PC-3 (cell line): ENCODE measurements around the gene MSX1. TPM values are rescaled to one million over a fixed set of nuclear protein-coding genes. Genes with fewer than 3 reads are reported as not detected.

ENCODE experiments used
- ATAC-seq: fragments of 200-7000 bp; cut with Tn5 transposase; 2 replicates; pipeline ENCODE4 v1.9.1; 2020; ENCODE audit warnings: mild to moderate bottlenecking, moderate library complexity
- BruUV-seq: library from RNA; stranded (reverse); fragments of 400-500 nt; replicated peaks from 2 replicates; lab custom pipeline; 2021; lab: Mats Ljungman, UMichigan
- CTCF ChIA-PET: fragments of 300-600 bp; sonication (Branson Sonifier 250); formaldehyde crosslinking; loops from one replicate; lab custom pipeline; 2022; ENCODE audit warnings: antibody characterized with exemption; lab: Charles Lee
- POLR2A ChIA-PET: fragments of 300-600 bp; sonication (Branson Sonifier 250); formaldehyde crosslinking; loops from one replicate; lab custom pipeline; 2022; ENCODE audit warnings: antibody characterized with exemption; ENCODE audit not compliant: unreplicated experiment; lab: Charles Lee
- DNase-seq: peaks from one replicate; pipeline ENCODE4 v3.0.0-alpha.2; 2015
- H2AFZ ChIP-seq: fragments of 300-600 bp; sonication (generic); 2 replicates; pipeline ENCODE4 v1.6.0; 2016; ENCODE audit warnings: antibody characterized with exemption, low read length
- H3F3A ChIP-seq: fragments of 300-600 bp; sonication (generic); one replicate; pipeline ENCODE4 v1.6.0; 2017; ENCODE audit warnings: antibody characterized with exemption, low read length, control low read depth, mild to moderate bottlenecking; ENCODE audit not compliant: unreplicated experiment
- H3K27ac ChIP-seq: fragments of 300-600 bp; sonication (generic); 2 replicates; pipeline ENCODE4 v1.5.1; 2016; ENCODE audit warnings: mild to moderate bottlenecking, low read length
- H3K27me3 ChIP-seq: fragments of 300-600 bp; sonication (generic); 2 replicates; pipeline ENCODE4 v1.6.1; 2016; ENCODE audit warnings: low read length, mixed read lengths
- H3K36me3 ChIP-seq: fragments of 300-600 bp; sonication (generic); 2 replicates; pipeline ENCODE4 v1.6.1; 2016; ENCODE audit warnings: low read depth, mixed run types, low read length, mixed read lengths
- H3K4me1 ChIP-seq: fragments of 300-600 bp; sonication (generic); 2 replicates; pipeline ENCODE4 v1.5.1; 2016; ENCODE audit warnings: low read length; ENCODE audit not compliant: insufficient read depth
- H3K4me2 ChIP-seq: fragments of 300-600 bp; sonication (generic); 2 replicates; pipeline ENCODE4 v1.6.0; 2016; ENCODE audit warnings: low read length
- H3K4me3 ChIP-seq: fragments of 300-600 bp; sonication (generic); 2 replicates; pipeline ENCODE4 v1.5.1; 2016; ENCODE audit warnings: mild to moderate bottlenecking, low read length, mixed read lengths
- H3K79me2 ChIP-seq: fragments of 300-600 bp; sonication (generic); 2 replicates; pipeline ENCODE4 v1.6.1; 2017; ENCODE audit warnings: low read length, mixed read lengths
- H3K9ac ChIP-seq: fragments of 300-600 bp; sonication (generic); 2 replicates; pipeline ENCODE4 v1.6.0; 2016; ENCODE audit warnings: mild to moderate bottlenecking, low read length
- H3K9me2 ChIP-seq: fragments of 300-600 bp; sonication (generic); replicated peaks from 2 replicates; pipeline ENCODE4 v1.6.1; 2016; ENCODE audit warnings: mixed run types, low read length, mixed read lengths
- H3K9me3 ChIP-seq: fragments of 300-600 bp; sonication (generic); 2 replicates; pipeline ENCODE4 v1.6.1; 2016; ENCODE audit warnings: low read length, mixed read lengths
- H4K20me1 ChIP-seq: fragments of 300-600 bp; sonication (generic); 2 replicates; pipeline ENCODE4 v1.6.1; 2016; ENCODE audit warnings: low read length, mixed read lengths
- EZH2 ChIP-seq: fragments of 300-600 bp; sonication (generic); IDR thresholded peaks from one replicate; pipeline ENCODE4 v1.6.1; 2017; ENCODE audit warnings: antibody characterized with exemption, mild to moderate bottlenecking, low read length; ENCODE audit not compliant: unreplicated experiment
- EZH2phosphoT487 ChIP-seq: fragments of 300-600 bp; sonication (generic); IDR thresholded peaks from 2 replicates; pipeline ENCODE4 v1.6.1; 2018; ENCODE audit warnings: mild to moderate bottlenecking, antibody characterized with exemption, low read length, borderline replicate concordance
- intact Hi-C: fragments of 100-400 bp; cut with micrococcal nuclease; formaldehyde crosslinking; loops from 2 replicates; pipeline ENCODE4 v1.9.0; 2023
- total RNA-seq: library from RNA; depleted of rRNA; stranded (reverse); fragments of >200 nt; gene quantifications from 2 replicates; pipeline ENCODE4 v1.2.3, GENCODE V29; 2014
- TF ChIP-seq, protein P1 (sequence below): fragments of 300-600 bp; sonication (generic); conservative IDR thresholded peaks from 2 replicates; pipeline ENCODE4 v1.5.1; 2017; ENCODE audit warnings: antibody characterized with exemption, low read depth, mild to moderate bottlenecking, low read length

Gene MSX1
- total RNA-seq, 1 experiment from 2014 or later: 7.5 TPM

DNA sequence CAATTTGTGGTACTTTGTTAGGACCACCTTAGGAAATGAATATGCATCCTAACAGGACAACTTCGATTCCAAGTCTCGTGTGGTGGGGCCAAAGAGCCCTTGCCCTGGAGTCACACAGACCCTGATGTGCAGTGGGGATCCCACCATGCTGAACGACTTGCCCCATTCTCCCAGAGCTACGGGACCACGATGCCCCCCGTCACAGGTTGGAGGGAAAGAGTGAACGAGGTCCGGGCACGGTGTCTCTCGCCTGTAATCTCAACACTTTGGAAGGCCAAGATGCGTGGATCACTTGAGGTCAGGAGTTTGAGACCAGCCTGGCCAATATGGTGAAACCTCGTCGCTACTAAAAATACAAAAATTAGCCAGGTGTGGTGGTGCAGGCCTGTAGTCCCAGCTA, 14.4 kb upstream of the MSX1 start:
- no peaks in the 10 kb centered on the region for H3K9me2 ChIP-seq
- no TSS peak for BruUV-seq
- H3F3A ChIP-seq: no peaks in the 10 kb centered on the region
- H4K20me1 ChIP-seq: no peaks in the 10 kb centered on the region
- CTCF ChIA-PET: no interaction called here
- no peak overlapping the region for H3K4me2 ChIP-seq
- no peaks in the 10 kb centered on the region for H3K36me3 ChIP-seq
- no peaks in the 10 kb centered on the region for H3K4me1 ChIP-seq
- no peaks in the 10 kb centered on the region for H3K79me2 ChIP-seq
- no peak overlapping the region for H2AFZ ChIP-seq
- H3K9me3 ChIP-seq: no peaks in the 10 kb centered on the region
- TF ChIP-seq, protein P1, sequence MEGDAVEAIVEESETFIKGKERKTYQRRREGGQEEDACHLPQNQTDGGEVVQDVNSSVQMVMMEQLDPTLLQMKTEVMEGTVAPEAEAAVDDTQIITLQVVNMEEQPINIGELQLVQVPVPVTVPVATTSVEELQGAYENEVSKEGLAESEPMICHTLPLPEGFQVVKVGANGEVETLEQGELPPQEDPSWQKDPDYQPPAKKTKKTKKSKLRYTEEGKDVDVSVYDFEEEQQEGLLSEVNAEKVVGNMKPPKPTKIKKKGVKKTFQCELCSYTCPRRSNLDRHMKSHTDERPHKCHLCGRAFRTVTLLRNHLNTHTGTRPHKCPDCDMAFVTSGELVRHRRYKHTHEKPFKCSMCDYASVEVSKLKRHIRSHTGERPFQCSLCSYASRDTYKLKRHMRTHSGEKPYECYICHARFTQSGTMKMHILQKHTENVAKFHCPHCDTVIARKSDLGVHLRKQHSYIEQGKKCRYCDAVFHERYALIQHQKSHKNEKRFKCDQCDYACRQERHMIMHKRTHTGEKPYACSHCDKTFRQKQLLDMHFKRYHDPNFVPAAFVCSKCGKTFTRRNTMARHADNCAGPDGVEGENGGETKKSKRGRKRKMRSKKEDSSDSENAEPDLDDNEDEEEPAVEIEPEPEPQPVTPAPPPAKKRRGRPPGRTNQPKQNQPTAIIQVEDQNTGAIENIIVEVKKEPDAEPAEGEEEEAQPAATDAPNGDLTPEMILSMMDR: no peak
- TF ChIP-seq EZH2 (no peak), EZH2phosphoT487 (no peak)
- POLR2A ChIA-PET: no interaction called here
- ATAC-seq: no peak
- H3K27me3 ChIP-seq: no peaks in the 10 kb centered on the region
- intact Hi-C loops: no loop called here
- H3K9ac ChIP-seq: no peak overlapping the region
- no peak overlapping the region for H3K4me3 ChIP-seq
- no peak for DNase-seq
- H3K27ac ChIP-seq: no peak overlapping the region

DNA sequence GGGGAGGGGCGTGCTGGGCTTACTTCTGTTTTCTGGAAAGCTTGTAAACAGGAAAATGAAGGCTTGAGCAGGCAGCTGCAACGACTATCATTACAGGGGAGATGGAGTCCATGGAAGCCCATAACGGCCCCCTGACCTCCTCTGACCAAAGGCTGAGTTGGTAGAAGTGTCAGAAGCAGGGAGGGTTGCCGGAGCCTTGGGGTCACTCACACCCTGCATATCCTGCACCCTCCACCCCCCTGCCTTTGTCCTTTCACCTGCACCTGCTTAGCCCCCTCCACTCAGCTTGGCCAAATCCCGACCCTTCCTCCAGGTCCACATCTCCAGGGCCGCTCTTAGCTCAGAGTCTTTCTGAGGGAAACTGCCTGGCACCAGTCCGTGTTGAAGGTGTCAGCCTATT, 12.5 kb upstream of the MSX1 start:
- Histone ChIP-seq H3K79me2 (no peaks in the 10 kb centered on the region), H3K27ac (no peak overlapping the region), H3K9me2 (no peaks in the 10 kb centered on the region), H3K27me3 (no peaks in the 10 kb centered on the region), H3K9ac (no peak overlapping the region), H3K4me2 (no peak overlapping the region), H2AFZ (no peak overlapping the region), H3K9me3 (no peaks in the 10 kb centered on the region), H4K20me1 (no peaks in the 10 kb centered on the region), H3K4me1 (no peaks in the 10 kb centered on the region), H3F3A (no peaks in the 10 kb centered on the region), H3K4me3 (no peak overlapping the region), H3K36me3 (no peaks in the 10 kb centered on the region)
- POLR2A ChIA-PET: no interaction called here
- intact Hi-C loops: no loop called here
- BruUV-seq: no TSS peak
- TF ChIP-seq, protein P1: no peak
- ATAC-seq (no peak), DNase-seq (no peak)
- CTCF ChIA-PET: no interaction called here

DNA sequence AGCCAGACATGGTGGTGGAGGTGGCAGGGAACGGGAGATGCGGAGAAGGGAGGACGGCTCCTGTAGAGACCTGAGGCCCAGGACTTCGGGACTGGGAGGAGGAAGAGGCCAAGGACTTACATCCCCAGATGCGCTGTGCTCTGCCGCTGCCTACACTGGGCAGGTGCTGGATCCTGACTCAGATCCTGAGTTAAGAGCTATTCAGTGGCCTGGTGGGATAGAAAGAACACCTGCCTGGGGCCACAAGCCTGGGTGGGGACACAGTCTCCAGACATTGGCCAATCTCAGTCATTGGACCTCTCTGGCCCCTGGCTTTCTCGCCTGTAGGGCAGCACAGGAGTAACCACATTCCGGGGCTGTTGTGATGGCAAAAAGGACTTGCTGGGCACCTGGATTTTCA, 10.9 kb upstream of the MSX1 start:
- Histone ChIP-seq H3K4me3 (no peak overlapping the region), H4K20me1 (no peaks in the 10 kb centered on the region), H3F3A (no peaks in the 10 kb centered on the region), H3K4me1 (no peaks in the 10 kb centered on the region), H2AFZ (no peak overlapping the region), H3K9me2 (no peaks in the 10 kb centered on the region), H3K4me2 (no peak overlapping the region), H3K9ac (no peak overlapping the region), H3K9me3 (no peaks in the 10 kb centered on the region), H3K27me3 (no peaks in the 10 kb centered on the region), H3K36me3 (no peaks in the 10 kb centered on the region), H3K27ac (no peak overlapping the region), H3K79me2 (no peaks in the 10 kb centered on the region)
- no TSS peak for BruUV-seq
- TF ChIP-seq EZH2: no peak
- TF ChIP-seq, protein P1: no peak
- TF ChIP-seq EZH2phosphoT487: no peak
- POLR2A ChIA-PET: no interaction called here
- no peak for ATAC-seq
- intact Hi-C loops: no loop called here
- no peak for DNase-seq
- CTCF ChIA-PET: no interaction called here
